NCI-H82 treated with DMSO at 0.1 percent for 48 hours (cell line): Measurements from ENCODE around the gene ACAA1.

ENCODE experiments used
- DNase-seq: peaks from one replicate; lab custom pipeline; 2025; ENCODE audit not compliant: unreplicated experiment; lab: John Stamatoyannopoulos, UW

The ACAA1 gene

GRCh38 chr3:38154625-38155255, 17.8 kb upstream of the ACAA1 start:
- DNase-seq = no peak

- no peak for DNase-seq
Observed at GRCh38 chr3:38154033-38154494, 17.1 kb upstream of the ACAA1 start.

GRCh38 chr3:38153221-38153620, 16.3 kb upstream of the ACAA1 start:
- DNase-seq = no peak

GRCh38 chr3:38152609-38153008, 15.7 kb upstream of the ACAA1 start:
- no peak for DNase-seq

GRCh38 chr3:38151667-38152265, 14.8 kb upstream of the ACAA1 start:
- no peak for DNase-seq

GRCh38 chr3:38150780-38151528, 14.0 kb upstream of the ACAA1 start:
- no peak for DNase-seq

GRCh38 chr3:38149708-38150107, 12.8 kb upstream of the ACAA1 start:
- no peak for DNase-seq

GRCh38 chr3:38148311-38148882, 11.5 kb upstream of the ACAA1 start:
- DNase-seq = no peak

GRCh38 chr3:38147421-38147820, 10.5 kb upstream of the ACAA1 start:
- no peak for DNase-seq

GRCh38 chr3:38146504-38146903, 9.6 kb upstream of the ACAA1 start:
- DNase-seq = no peak

GRCh38 chr3:38143511-38143910, 6.6 kb upstream of the ACAA1 start:
- no peak for DNase-seq

- DNase-seq = no peak
Observed at GRCh38 chr3:38142959-38143358, 6.0 kb upstream of the ACAA1 start.

- no peak for DNase-seq
Observed at GRCh38 chr3:38141952-38142273, 5.0 kb upstream of the ACAA1 start.

- no peak for DNase-seq
Observed at GRCh38 chr3:38141173-38141951, 4.4 kb upstream of the ACAA1 start.

GRCh38 chr3:38140326-38141172, 3.6 kb upstream of the ACAA1 start:
- no peak for DNase-seq

GRCh38 chr3:38139652-38140051, 2.7 kb upstream of the ACAA1 start:
- no peak for DNase-seq

GRCh38 chr3:38139191-38139590, 2.3 kb upstream of the ACAA1 start:
- DNase-seq = no peak

GRCh38 chr3:38138349-38139190, 1.6 kb upstream of the ACAA1 start, which contains the start of gene MYD88:
Gene MYD88 (plus strand): TSS chr3:38138661. CDS start chr3:38138701, 40 bp downstream.
- no peak for DNase-seq

GRCh38 chr3:38137615-38138348, 855 bp upstream of the ACAA1 start:
- no peak for DNase-seq
